GM19328 (cell line): ENCODE results near the gene LPP.

Source experiments
- ATAC-seq: cut with Tn5 transposase; IDR thresholded peaks from one replicate; pipeline ENCODE4 v1.9.1; 2021; ENCODE audit warnings: mild to moderate bottlenecking, moderate library complexity; ENCODE audit not compliant: unreplicated experiment

Gene LPP

GRCh38 chr3:188323067-188323842 is 169.3 kb downstream of the LPP start:
- ATAC-seq, result no peak

DNA sequence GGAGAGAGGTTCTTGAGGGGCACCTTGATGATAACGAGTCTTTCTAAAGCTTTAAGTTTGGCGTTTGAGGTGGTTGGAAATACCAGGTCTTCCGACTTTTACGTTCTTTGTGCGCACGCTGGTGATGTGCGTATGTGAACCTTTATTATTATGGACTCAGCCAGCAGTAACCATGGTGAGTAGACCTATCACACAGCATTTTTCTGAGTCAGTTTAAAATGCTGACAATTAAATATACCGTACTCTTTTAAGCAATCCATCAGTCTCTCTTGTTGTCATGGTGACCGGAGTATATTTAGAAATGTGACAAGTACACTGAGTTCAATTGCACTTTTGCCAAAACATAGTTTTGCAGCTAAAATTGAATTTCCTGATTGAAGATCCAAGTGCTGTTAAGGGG is 172.2 kb downstream of the LPP start:
- ATAC-seq, result no peak

GRCh38 chr3:188326968-188327367 is 173.0 kb downstream of the LPP start:
- no peak for ATAC-seq

- ATAC-seq, result no peak
Measured at GRCh38 chr3:188327433-188327832, 173.5 kb downstream of the LPP start.

DNA sequence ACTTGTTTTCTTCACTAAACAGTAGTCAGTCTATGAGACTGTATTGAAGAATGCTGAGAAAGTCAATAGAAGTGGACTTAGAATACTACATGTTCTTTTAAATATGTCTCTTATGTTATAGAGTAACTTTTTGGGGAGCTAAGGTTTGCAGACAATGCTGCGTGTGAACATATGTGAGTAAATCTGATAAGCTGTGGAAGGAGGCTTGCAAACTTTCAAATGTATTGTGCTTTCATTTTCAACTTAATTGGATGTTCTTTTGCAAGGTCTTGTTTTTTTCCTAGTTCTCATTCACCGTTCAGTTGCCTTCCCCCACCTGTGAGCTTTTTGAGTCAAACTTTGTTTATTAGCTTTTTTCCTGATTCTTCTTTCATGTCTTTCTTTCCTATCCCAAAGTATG is 176.2 kb downstream of the LPP start:
- no peak for ATAC-seq

DNA sequence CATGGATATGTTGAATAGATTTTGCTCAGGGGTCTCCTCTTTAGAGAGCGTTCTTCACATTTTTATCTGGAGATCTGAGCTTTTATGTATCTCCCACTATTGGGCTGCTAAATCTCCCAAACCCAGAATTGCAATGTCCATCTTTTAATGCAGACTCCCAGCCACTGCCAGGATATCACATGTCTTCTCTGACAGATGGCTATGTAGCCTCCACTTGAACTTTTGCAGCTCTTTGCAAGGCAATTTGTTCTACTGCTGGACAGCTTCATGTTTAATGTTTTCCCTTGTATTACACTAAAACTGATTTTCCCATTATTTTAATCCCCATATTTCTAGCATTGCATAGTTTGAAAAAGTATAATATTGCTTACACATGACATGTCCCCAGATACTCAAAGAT is 177.2 kb downstream of the LPP start:
- no peak for ATAC-seq

GRCh38 chr3:188332085-188332484 is 178.1 kb downstream of the LPP start:
- no peak for ATAC-seq

GRCh38 chr3:188335656-188336055 is 181.7 kb downstream of the LPP start:
- ATAC-seq, result no peak

- ATAC-seq, result no peak
Measured at GRCh38 chr3:188336178-188336577, 182.2 kb downstream of the LPP start.

DNA sequence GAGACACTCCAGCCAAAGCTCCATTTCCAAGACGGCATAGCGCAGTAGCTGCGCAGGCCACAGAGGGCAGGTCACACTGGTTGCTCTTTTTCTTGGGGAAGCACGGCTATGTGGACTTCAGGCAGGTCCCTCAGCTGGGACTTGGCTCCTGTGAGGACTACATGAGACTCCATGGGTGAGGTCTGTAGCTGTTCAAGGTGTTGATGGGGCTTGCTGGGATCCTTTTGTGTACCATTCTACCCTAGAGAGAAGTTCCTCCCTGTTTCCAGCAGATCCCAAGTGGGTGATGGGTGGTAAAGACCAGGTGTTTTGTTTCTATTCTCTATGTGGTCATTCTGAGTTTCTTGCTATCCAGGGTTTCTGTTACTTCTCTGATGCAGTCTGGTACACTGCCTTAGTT is 183.3 kb downstream of the LPP start:
- no peak for ATAC-seq

DNA sequence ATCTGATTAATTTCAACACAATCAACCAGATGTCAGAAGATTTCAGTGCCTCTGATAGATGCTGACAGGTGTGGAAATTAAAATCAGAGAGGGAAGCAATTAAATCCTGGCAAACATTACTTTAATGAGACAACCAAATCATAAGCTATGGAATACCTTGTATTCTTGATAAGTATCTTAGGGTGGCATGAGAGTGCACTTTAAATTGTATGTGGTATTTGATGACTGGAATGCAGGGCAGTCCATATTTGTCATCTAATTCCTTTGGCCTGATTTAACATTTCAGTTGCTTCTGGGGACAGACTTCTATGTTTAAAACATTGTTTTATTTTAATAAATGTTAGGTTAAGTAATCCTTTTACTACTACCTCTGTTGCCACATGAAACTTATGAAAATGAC is 184.1 kb downstream of the LPP start:
- ATAC-seq, result no peak

DNA sequence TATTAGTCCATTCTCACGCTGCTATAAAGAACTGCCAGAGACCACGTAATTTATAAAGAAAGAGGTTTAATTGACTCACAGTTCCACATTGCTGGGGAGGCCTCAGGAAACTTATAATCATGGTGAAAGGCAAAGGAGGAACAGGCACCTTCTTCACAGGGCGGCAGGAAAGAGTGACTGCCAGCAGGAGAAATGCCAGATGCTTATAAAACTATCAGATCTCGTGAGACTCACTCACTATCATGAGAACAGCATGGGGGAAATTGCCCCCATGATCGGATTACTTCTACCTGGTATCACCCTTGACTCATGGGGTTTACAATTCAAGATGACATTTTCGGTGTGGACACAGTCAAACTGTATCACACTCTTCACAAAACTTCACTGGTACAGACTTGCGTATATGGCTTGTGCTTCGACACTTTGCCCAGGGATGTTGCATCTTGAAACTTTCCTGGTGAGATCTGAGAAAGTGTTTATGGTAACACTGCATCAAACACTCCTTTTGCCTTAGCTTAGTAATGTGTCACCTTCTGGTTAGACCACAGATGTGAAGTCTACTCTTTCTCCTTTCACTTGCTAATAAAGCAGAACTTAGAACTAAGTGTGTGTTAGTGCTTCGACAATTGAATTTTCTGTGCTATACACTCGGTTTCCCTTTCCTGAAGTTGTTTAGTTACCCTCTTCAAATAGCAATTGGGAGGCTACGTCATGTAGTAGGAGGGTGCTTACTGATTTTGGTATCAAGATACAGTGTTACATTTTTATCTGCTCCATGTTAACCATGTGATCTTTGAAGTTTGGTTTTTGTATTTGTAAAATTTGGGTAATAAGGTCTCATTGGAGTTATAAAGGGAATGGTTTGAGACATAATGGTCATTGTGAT is 185.7 kb downstream of the LPP start:
- ATAC-seq, result no peak

GRCh38 chr3:188341501-188341900 is 187.5 kb downstream of the LPP start:
- ATAC-seq, result no peak

GRCh38 chr3:188342991-188343732 is 189.2 kb downstream of the LPP start:
- ATAC-seq, result no peak

- ATAC-seq, result no peak
Measured at GRCh38 chr3:188343894-188344293, 189.9 kb downstream of the LPP start.

DNA sequence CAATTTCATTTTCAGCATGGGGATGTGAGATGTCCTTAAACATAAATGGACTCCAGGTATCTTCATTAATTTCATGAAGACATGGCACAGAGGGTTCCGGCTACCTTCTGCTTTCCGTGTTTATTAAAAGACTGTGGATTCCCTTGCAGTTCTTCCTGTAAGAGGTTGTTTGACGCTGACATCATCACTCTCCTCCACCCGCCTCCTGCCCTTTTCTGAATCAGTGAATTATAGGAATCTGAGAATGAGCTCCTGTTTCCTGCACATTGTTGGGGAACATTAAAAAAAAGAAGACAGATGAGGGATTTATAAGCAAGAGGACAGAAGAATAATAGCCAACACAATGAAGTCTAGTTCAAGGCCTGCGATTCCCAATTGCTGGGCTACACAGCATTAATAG is 191.3 kb downstream of the LPP start:
- ATAC-seq, result no peak

DNA sequence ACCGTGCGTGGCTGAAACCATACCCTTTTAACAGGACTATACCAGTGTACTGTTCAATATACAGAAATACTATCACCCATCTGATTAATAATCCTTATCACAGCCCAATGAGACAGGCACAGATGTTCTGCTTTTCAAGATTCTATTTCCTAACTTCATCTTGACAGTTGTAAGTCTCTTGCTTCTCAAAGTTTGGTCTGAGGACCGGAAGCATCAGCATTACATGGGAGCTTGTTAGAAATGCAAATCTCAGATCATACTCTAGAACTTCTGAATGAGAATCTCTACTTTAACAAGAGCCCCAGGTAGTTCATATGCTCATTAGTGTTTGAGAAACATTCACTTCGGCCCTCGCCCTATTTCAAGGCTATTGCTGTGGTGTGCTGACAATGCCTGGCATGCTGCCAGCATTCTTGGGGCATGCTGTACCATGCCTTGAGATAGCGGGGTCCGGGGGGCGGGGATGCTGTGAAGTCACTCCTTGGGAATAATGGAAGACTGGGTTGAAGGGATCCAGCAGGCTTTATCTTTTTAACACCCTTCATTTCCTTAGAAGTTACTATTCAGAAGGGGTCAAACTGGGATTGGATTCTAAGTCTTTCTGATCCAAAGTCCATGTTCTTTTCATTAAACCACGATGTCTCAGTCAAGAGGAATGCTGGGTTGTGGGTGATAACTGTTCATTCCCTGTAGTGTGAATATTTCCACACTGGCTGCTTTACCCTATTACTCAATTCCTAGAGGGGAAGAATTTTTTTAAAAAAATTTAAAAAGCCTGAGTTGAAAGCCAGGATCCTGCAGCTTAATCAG is 194.7 kb downstream of the LPP start:
- ATAC-seq, result no peak

- no peak for ATAC-seq
Measured at GRCh38 chr3:188349351-188349901, 195.5 kb downstream of the LPP start.

GRCh38 chr3:188349933-188350332 is 196.0 kb downstream of the LPP start:
- ATAC-seq, result no peak

- no peak for ATAC-seq
Measured at GRCh38 chr3:188350961-188351360, 197.0 kb downstream of the LPP start.
